Stimulated activated CD8-positive, alpha-beta memory T cell treated with anti-CD3 and anti-CD28 coated beads, Interleukin-15, amount 100 ng/mL, for 24 hours (primary cell): ENCODE measurements around the gene SMC2.

Experiments
- DNase-seq: peaks from one replicate; pipeline ENCODE4 v3.0.0-alpha.2; 2020; ENCODE audit warnings: low read depth

Gene SMC2

DNA sequence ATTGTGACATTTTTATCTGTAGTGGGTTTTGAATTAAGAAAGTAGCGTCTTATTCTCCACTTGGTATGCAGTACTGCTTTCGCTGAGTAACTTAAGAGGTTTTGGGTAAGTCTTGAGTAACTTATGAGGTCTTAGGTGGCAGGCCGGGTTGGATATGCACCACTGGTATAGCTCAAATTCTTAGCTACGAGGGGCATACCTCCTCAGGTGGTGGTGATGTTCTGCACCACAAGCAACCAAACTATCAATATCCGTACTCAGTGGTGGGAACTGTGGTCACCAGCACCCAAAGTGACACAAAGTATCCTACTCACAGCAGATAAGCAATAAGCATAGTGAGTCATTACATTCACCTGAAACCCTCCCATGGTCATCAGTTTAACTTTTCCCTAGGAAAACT, 13.7 kb downstream of the SMC2 start:
- DNase-seq = no peak

GRCh38 chr9:104108315-104108714, 14.2 kb downstream of the SMC2 start:
- DNase-seq = no peak

- DNase-seq = no peak
These were observed 16.4 kb downstream of the SMC2 start for GRCh38 chr9:104110509-104110908.

- DNase-seq = no peak
These were observed 24.8 kb downstream of the SMC2 start for GRCh38 chr9:104118916-104119315.

DNA sequence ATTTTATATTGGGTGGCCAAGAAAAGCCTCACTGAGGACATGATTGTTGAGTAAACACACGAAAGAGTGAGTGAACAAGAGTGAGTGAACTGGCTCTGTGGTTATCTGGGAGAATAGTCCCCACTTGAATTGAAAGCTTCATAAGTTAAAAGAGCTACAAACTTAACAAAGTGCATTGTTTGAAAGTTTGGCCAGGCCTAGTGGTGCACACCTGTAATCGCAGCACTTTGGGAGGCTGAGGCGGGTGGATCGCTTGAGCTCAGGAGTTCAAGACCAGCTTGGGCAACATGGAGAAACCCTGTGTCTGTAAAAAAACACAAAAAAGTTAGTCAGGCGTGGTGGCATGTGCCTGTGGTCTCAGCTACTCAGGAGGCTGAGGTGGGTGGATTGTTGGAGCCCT, 26.9 kb downstream of the SMC2 start:
- no peak for DNase-seq

DNA sequence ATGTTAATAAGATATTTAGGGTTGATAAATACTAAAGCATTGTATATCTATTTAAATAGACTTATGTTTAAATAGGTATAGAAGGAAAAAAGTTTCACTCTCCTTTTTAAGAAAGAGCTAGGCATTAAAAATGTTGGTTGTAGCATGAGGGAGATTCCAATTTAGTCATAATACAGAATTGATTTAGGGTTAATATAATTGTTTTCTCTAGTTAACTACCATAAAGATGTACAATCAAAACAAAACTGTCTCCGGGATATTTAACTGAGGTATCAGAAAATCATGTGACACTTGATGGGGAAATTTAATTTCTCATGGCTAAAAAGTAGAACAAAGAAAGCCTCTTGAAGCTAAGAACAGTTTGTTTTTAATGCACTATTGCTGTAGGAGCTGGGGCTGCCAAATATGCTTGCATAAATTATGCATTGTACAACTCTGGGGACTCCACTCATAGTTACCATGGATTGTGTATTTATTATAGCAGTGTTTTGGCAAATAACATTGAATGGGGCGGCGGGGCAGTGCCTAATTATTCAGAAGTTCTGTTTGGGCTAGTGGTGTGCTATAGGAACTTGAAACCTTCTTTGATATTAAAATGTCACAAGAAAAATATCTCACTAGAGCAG, 44.2 kb downstream of the SMC2 start:
- no peak for DNase-seq

DNA sequence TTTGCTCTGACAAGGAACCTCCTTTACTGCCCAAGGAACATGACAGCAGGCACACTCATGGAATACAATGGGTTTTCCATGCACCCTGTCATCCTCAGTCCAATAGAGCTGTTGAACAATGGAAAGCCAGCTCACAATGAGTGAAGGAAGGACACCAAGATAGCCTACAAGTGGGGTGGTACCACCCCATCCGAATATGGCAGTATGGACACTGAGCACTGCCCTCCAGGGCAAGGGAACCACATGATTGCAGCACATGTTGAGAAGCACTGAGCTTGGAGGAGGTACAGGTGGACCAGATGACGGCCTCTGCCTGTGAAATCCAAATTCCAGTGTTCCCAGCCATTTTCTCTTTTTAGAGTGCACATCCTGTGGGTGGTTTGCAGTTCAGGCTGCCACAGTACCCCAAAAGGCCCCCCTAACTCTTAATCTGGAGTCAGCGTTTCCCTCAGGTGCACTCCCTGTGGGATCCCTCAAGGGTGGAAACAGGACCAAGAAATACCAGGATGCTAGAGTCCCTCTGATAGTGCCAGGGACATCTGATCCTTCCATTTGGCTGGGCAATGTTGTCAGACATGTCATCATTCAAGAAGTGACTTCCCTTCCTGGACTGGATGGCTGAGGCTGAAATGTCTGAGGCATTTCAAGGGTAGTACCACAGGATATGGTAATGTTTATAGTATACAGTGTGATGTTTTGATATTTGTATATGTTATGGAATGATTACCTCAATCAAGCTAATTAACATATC, 48.9 kb downstream of the SMC2 start:
- DNase-seq = no peak

DNA sequence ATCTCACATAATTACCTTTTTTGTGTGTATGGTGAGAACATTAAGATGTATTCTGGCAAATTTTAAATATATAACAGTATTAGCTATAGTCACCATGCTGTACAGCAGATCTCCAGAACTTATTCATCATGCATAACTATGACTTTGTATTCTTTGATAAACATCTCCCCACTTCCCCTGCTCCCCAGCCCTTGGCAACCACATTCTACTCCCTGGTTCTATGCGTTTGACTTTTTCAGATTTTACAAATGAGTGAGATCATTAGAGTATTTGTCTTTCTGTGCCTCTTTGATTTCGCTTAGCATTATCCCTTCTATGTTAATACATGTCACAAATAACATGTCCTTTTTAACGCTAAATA, 49.4 kb downstream of the SMC2 start:
- no peak for DNase-seq

GRCh38 chr9:104144336-104144735, 50.2 kb downstream of the SMC2 start:
- DNase-seq = no peak

DNA sequence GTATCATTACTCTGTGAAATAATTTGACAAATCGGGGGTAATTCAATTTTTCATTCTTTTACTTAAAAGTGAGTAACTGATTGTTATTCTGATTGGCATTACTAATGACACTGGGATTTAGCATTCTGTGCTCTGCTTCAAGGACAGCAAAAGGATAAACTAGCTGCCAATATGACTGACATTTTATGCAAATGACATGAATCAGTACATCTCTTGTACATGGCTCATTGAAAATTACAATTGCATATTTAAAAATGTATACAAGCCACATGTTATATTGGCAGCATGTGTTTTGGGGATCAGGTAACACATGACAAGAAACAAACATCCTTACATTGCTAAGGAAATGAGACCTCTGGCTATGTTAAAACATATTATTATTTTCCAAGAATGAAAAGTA, 79.0 kb downstream of the SMC2 start:
- DNase-seq = no peak

DNA sequence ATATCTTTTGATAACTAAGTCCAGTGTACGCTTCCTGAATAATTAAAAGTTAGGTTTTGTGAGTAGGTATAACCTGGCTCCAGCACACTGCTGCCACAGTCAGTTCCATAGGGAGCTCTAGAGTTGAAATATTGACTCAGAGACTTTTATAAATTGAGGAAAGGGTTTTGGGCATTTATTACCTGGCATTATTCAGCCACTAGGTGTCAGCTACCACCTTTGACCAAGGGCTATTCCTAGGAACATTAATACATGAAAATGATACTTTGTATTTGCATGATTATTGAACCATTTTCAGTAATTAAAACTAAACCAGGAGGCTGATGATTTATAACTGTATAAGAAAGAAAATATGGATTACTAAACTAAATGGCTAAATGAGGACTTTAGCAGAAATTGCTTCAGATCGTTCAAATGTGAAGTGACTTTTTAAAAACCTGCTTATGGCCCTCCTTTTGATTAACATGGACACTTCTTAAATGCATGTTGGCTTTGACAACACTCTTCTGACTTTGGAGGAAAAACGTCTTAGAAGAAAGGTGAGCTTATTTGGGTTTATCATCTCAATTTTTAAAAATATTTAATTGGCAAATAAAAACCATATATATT, 83.0 kb downstream of the SMC2 start:
- DNase-seq = no peak

DNA sequence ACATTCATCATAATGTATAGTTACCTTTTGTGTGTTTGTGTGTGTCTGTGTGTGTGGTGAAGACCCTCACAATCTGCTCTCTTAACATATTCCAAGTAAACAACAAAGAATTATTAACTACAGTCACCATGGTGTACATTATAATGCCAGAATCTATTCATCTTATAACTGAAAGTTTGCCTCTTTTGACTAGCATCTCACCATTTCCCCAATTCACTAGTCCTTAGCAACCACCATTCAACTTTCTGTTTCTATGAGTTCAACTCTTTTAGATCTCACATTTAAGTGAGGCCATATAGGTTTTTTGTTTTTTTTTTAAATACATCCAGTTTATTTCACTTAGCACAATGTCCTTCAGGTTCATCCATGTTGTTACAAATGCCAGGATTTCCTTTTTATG, 83.6 kb downstream of the SMC2 start:
- no peak for DNase-seq
